Measurements from ENCODE around the gene C2CD2.
"Not testable (repeated sequence)": the region's sequence is repeated elsewhere in the genome, so short reads cannot be mapped to it uniquely, and the experiment has no call there.

C2CD2 gene

GRCh38 chr21:41974752-41975053 lies 20.9 kb upstream of the C2CD2 start:
- no peak for DNase-seq

GRCh38 chr21:41973861-41974751 lies 20.3 kb upstream of the C2CD2 start:
- no peak for DNase-seq

GRCh38 chr21:41973427-41973831 lies 19.6 kb upstream of the C2CD2 start:
- no peak for DNase-seq

GRCh38 chr21:41972511-41973205 lies 18.8 kb upstream of the C2CD2 start:
- no peak for DNase-seq

- no peak for DNase-seq
These were observed 18.1 kb upstream of the C2CD2 start for GRCh38 chr21:41971891-41972290.

GRCh38 chr21:41970751-41971653 lies 17.2 kb upstream of the C2CD2 start:
- DNase-seq: no peak

- DNase-seq: no peak
These were observed 16.2 kb upstream of the C2CD2 start for GRCh38 chr21:41970106-41970391.

GRCh38 chr21:41967708-41968107 lies 13.9 kb upstream of the C2CD2 start:
- DNase-seq: no peak

GRCh38 chr21:41966872-41967621 lies 13.2 kb upstream of the C2CD2 start:
- DNase-seq: no peak

- DNase-seq: no peak
These were observed 12.4 kb upstream of the C2CD2 start for GRCh38 chr21:41966041-41966833.

GRCh38 chr21:41965461-41966013 lies 11.7 kb upstream of the C2CD2 start:
- no peak for DNase-seq

GRCh38 chr21:41965045-41965444 lies 11.2 kb upstream of the C2CD2 start:
- no peak for DNase-seq

- DNase-seq: no peak
These were observed 10.4 kb upstream of the C2CD2 start for GRCh38 chr21:41964171-41964570.

- no peak for DNase-seq
These were observed 8.7 kb upstream of the C2CD2 start for GRCh38 chr21:41962425-41962966.

- no peak for DNase-seq
These were observed 7.9 kb upstream of the C2CD2 start for GRCh38 chr21:41961753-41962152.

GRCh38 chr21:41961282-41961701 lies 7.5 kb upstream of the C2CD2 start:
- DNase-seq: no peak

GRCh38 chr21:41960386-41960785 lies 6.6 kb upstream of the C2CD2 start:
- no peak for DNase-seq

GRCh38 chr21:41959697-41960096 lies 5.9 kb upstream of the C2CD2 start:
- DNase-seq: not testable (repeated sequence)

GRCh38 chr21:41958886-41959563 lies 5.2 kb upstream of the C2CD2 start:
- no peak for DNase-seq

GRCh38 chr21:41957991-41958766 lies 4.4 kb upstream of the C2CD2 start:
- DNase-seq: no peak

Data from NCI-H345 (cell line).